Caco-2 (cell line): ENCODE measurements around the gene PLPPR3. TPM values are rescaled to one million over a fixed set of nuclear protein-coding genes. Genes with fewer than 3 reads are reported as not detected.

Experiments used
- BruUV-seq: library from RNA; stranded (reverse); fragments of 400-500 nt; replicated peaks from 2 replicates; lab custom pipeline; 2021; lab: Mats Ljungman, UMichigan
- CTCF ChIA-PET: fragments of 300-600 bp; sonication (Branson Sonifier 250); formaldehyde crosslinking; loops from one replicate; lab custom pipeline; 2022; ENCODE audit warnings: antibody characterized with exemption; lab: Charles Lee
- POLR2A ChIA-PET: fragments of 300-600 bp; sonication (Branson Sonifier 250); formaldehyde crosslinking; loops from one replicate; lab custom pipeline; 2022; ENCODE audit warnings: antibody characterized with exemption; lab: Charles Lee
- DNase-seq, 2 experiments: peaks; one replicate each; pipeline versions ENCODE4 v3.0.0 to v3.0.0-alpha.2; 2020 to 2022
- H3K27me3 ChIP-seq: replicated peaks from 2 replicates; pipeline ENCODE4 v1.6.0; 2011; ENCODE audit warnings: low read length; ENCODE audit not compliant: control insufficient read depth, insufficient read depth
- H3K36me3 ChIP-seq: 2 replicates; pipeline ENCODE4 v1.5.1; 2011; ENCODE audit warnings: low read length; ENCODE audit not compliant: control insufficient read depth, insufficient read depth
- H3K4me1 ChIP-seq: fragments of 250-450 bp; sonication (Bioruptor Pico); 2 replicates; pipeline ENCODE4 v1.5.1; 2020; ENCODE audit warnings: mild to moderate bottlenecking
- H3K4me3 ChIP-seq: 2 replicates; pipeline ENCODE4 v1.5.1; 2011; ENCODE audit warnings: low read depth, mild to moderate bottlenecking, control low read depth, low read length
- H3K9me3 ChIP-seq: fragments of 250-450 bp; sonication (Bioruptor Pico); 2 replicates; pipeline ENCODE4 v1.5.1; 2020; ENCODE audit warnings: mild to moderate bottlenecking, moderate library complexity
- H3K27ac Mint-ChIP-seq: one replicate; pipeline ENCODE4 v1.8.0; 2022; ENCODE audit warnings: mixed read lengths; ENCODE audit not compliant: unreplicated experiment
- H3K27me3 Mint-ChIP-seq: one replicate; pipeline ENCODE4 v1.8.0; 2022; ENCODE audit warnings: mixed read lengths; ENCODE audit not compliant: insufficient read depth, unreplicated experiment
- H3K36me3 Mint-ChIP-seq: one replicate; pipeline ENCODE4 v1.8.0; 2022; ENCODE audit warnings: mild to moderate bottlenecking, mixed read lengths; ENCODE audit not compliant: insufficient read depth, unreplicated experiment
- H3K4me1 Mint-ChIP-seq: one replicate; pipeline ENCODE4 v1.8.0; 2022; ENCODE audit warnings: low read depth, mixed read lengths; ENCODE audit not compliant: unreplicated experiment
- H3K4me3 Mint-ChIP-seq: one replicate; pipeline ENCODE4 v1.8.0; 2022; ENCODE audit warnings: mild to moderate bottlenecking, moderate library complexity, mixed read lengths; ENCODE audit not compliant: unreplicated experiment
- H3K9me3 Mint-ChIP-seq: one replicate; pipeline ENCODE4 v1.8.0; 2022; ENCODE audit warnings: mixed read lengths; ENCODE audit not compliant: unreplicated experiment
- intact Hi-C: fragments of 100-400 bp; cut with micrococcal nuclease; formaldehyde crosslinking; loops from one replicate; pipeline ENCODE4 v1.10.0; 2022; ENCODE audit not compliant: unreplicated experiment
- total RNA-seq: library from RNA; stranded (reverse); gene quantifications from 2 replicates; pipeline ENCODE4 v1.2.3, GENCODE V29; 2022
- TF ChIP-seq, protein P1 (sequence below), 2 experiments: fragments of 200-600 bp in 1 of 2; IDR thresholded peaks; 1 replicate in 1 of 2; 2 replicates in 1 of 2; pipeline versions ENCODE4 v1.5.1 to v1.8.0; 2011 to 2022; ENCODE audit warnings: antibody characterized with exemption in 1 of 2, control low read depth in 1 of 2, inconsistent platforms in 1 of 2, low read depth in 1 of 2, low read length in 1 of 2, mild to moderate bottlenecking in 1 of 2, moderate library complexity in 1 of 2; ENCODE audit not compliant: insufficient read depth in 1 of 2, severe bottlenecking in 1 of 2, unreplicated experiment in 1 of 2

PLPPR3 gene
- total RNA-seq, 1 experiment from 2014 or later: 7.1 TPM

GRCh38 chr19:798415-799075, 23.2 kb downstream of the PLPPR3 start:
- peaks cover 32% of the 10 kb centered on the region for H3K4me1 ChIP-seq
- peaks cover 10% of the 10 kb centered on the region for H3K36me3 ChIP-seq
- Mint-ChIP-seq H3K27me3 (no peaks in the 10 kb centered on the region), H3K9me3 (no peaks in the 10 kb centered on the region), H3K27ac (peak overlapping the region; percentile 93), H3K4me3 (peak overlapping the region; percentile 90), H3K4me1 (peaks cover 17% of the 10 kb centered on the region), H3K36me3 (peaks cover 79% of the 10 kb centered on the region)
- TF ChIP-seq, protein P1, sequence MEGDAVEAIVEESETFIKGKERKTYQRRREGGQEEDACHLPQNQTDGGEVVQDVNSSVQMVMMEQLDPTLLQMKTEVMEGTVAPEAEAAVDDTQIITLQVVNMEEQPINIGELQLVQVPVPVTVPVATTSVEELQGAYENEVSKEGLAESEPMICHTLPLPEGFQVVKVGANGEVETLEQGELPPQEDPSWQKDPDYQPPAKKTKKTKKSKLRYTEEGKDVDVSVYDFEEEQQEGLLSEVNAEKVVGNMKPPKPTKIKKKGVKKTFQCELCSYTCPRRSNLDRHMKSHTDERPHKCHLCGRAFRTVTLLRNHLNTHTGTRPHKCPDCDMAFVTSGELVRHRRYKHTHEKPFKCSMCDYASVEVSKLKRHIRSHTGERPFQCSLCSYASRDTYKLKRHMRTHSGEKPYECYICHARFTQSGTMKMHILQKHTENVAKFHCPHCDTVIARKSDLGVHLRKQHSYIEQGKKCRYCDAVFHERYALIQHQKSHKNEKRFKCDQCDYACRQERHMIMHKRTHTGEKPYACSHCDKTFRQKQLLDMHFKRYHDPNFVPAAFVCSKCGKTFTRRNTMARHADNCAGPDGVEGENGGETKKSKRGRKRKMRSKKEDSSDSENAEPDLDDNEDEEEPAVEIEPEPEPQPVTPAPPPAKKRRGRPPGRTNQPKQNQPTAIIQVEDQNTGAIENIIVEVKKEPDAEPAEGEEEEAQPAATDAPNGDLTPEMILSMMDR (IDR thresholded peaks at IDR 0.05; ENCODE audit: insufficient read depth in 1 of 2, low read depth in 1 of 2, low read length in 1 of 2, severe bottlenecking in 1 of 2, unreplicated experiment in 1 of 2): no peak
- intact Hi-C loops: no loop called here
- POLR2A ChIA-PET: interaction anchor here (0.5 to 0.9 kb wide), 2 partner anchors 11 to 272 kb away, joined by 3 to 6 read pairs; no protein-coding TSS in a partner anchor
- no peaks in the 10 kb centered on the region for H3K27me3 ChIP-seq
- DNase-seq: peak; percentile 68 to 75
- H3K4me3 ChIP-seq: peak overlapping the region; percentile 97
- no TSS peak for BruUV-seq
- H3K9me3 ChIP-seq: no peaks in the 10 kb centered on the region
- CTCF ChIA-PET: no interaction called here

GRCh38 chr19:797528-798414, 24.0 kb downstream of the PLPPR3 start:
- Histone ChIP-seq H3K9me3 (no peaks in the 10 kb centered on the region), H3K4me3 (peak overlapping the region; percentile 97), H3K4me1 (peaks cover 32% of the 10 kb centered on the region), H3K36me3 (peaks cover 10% of the 10 kb centered on the region), H3K27me3 (no peaks in the 10 kb centered on the region)
- intact Hi-C loops: no loop called here
- Mint-ChIP-seq H3K36me3 (peaks cover 79% of the 10 kb centered on the region), H3K9me3 (no peaks in the 10 kb centered on the region), H3K4me1 (peaks cover 17% of the 10 kb centered on the region), H3K27me3 (no peaks in the 10 kb centered on the region), H3K27ac (peak overlapping the region; percentile 93), H3K4me3 (peak overlapping the region; percentile 90)
- TF ChIP-seq, protein P1 (IDR thresholded peaks at IDR 0.05; ENCODE audit: insufficient read depth in 1 of 2, low read depth in 1 of 2, low read length in 1 of 2, severe bottlenecking in 1 of 2, unreplicated experiment in 1 of 2): no peak
- ChIA-PET CTCF (no interaction called here), POLR2A (interaction anchor here (0.5 to 1.0 kb wide), 2 partner anchors 46 to 271 kb away, joined by 3 to 6 read pairs; no protein-coding TSS in a partner anchor)
- BruUV-seq: no TSS peak
- DNase-seq: peak; percentile 90 to 94
